EL (cell line): ENCODE data around the gene FOSB.

ENCODE experiments used
- DNase-seq: peaks from one replicate; pipeline ENCODE4 v3.0.0-alpha.2; 2016

The FOSB gene

GRCh38 chr19:45469132-45469944 lies 1.5 kb downstream of the FOSB start:
- DNase-seq: peak; percentile 94

- peak; percentile 52 for DNase-seq
These were observed 2.4 kb downstream of the FOSB start for GRCh38 chr19:45469945-45470761.

- DNase-seq: no peak
These were observed 2.9 kb downstream of the FOSB start for GRCh38 chr19:45470762-45471081.

GRCh38 chr19:45471111-45471930 lies 3.5 kb downstream of the FOSB start:
- DNase-seq: no peak

- DNase-seq: no peak
These were observed 4.3 kb downstream of the FOSB start for GRCh38 chr19:45471931-45472562.

- DNase-seq: no peak
These were observed 5.0 kb downstream of the FOSB start for GRCh38 chr19:45472563-45473366.

- no peak for DNase-seq
These were observed 5.5 kb downstream of the FOSB start for GRCh38 chr19:45473367-45473681.

GRCh38 chr19:45473682-45474605 lies 6.1 kb downstream of the FOSB start:
- DNase-seq: no peak

- no peak for DNase-seq
These were observed 7.1 kb downstream of the FOSB start for GRCh38 chr19:45474606-45475521.

- DNase-seq: no peak
These were observed 7.9 kb downstream of the FOSB start for GRCh38 chr19:45475537-45476291.

GRCh38 chr19:45476304-45476703 lies 8.5 kb downstream of the FOSB start:
- no peak for DNase-seq

GRCh38 chr19:45477186-45477585 lies 9.4 kb downstream of the FOSB start:
- DNase-seq: no peak

GRCh38 chr19:45477713-45478453 lies 10.1 kb downstream of the FOSB start:
- DNase-seq: no peak

GRCh38 chr19:45478454-45479238 lies 10.8 kb downstream of the FOSB start:
- DNase-seq: peak; percentile 92

GRCh38 chr19:45483033-45483432 lies 15.2 kb downstream of the FOSB start:
- DNase-seq: no peak

GRCh38 chr19:45484273-45484945 lies 16.6 kb downstream of the FOSB start:
- peak; percentile 43 for DNase-seq
